GM19328 (cell line): ENCODE data around the gene MAGEA10.
"Not testable (repeated sequence)": the region's sequence is repeated elsewhere in the genome, so short reads cannot be mapped to it uniquely, and the experiment has no call there.

Experiments used
- ATAC-seq: cut with Tn5 transposase; IDR thresholded peaks from one replicate; pipeline ENCODE4 v1.9.1; 2021; ENCODE audit warnings: mild to moderate bottlenecking, moderate library complexity; ENCODE audit not compliant: unreplicated experiment

MAGEA10 gene

DNA sequence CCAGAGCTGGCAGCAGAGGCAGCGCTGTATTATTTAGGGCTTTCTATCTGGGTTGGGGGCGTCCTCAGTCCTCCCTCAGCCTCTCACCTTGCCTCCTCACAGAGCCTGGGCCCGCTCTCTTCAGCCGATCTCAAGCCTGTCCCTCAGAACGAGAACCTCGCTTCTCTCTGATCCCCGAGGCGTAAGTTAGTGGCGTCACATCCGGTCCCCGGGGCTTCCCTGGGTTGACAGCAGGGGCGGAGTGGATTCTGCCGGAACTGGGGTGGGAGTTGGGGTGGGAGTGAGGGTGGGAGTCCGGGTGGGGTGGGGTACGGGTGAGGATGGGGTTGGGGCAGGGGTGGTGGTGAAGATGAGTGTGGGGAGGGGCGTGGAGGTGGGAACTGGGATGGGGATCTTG lies at the start of gene MAGEA10:
MAGEA10 (minus strand) TSS at position 190 of the 397 bp plus-strand sequence. CDS start 2,957 bp downstream, outside the sequence.
- ATAC-seq, result no peak

GRCh38 chrX:152177497-152178269 lies 39.3 kb upstream of the MAGEA10 start:
- ATAC-seq, result no peak

DNA sequence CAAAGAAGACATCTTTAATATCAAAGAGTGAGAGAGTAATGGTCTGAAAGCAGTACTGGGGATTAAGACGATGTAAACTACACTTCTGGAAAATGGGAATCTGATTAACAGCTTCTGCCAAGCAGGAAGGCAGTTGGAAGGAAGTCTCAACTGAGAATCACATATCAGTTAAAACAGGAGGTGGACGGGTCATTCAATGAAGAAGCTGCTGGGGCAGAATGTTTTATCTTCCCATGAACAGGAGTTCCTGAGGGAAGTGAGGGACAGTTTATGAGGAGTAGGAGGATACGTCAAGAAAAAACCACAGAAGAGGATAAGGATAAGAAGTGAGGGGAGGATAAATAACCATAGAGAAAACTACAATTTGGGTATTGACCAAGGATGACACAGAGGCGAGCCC lies 38.7 kb upstream of the MAGEA10 start:
- ATAC-seq, result no peak

DNA sequence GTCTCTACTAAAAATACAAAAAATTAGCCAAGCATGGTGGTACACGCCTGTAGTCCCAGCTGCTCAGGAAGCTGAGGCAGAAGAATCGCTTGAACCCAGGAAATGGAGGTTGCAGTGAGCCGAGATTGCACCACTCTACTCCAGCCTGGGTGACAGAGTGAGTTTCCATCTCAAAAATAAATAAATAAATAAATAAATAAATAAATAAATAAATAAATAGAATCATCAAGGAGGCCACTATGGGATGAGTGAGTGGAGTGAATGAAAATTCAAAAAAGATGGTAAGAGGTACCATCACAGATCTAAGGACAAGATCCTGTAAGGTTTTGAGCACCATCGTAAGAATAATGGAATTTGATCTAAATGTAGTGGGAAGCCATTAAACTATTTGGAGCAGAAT lies 37.5 kb upstream of the MAGEA10 start:
- ATAC-seq, result not testable (repeated sequence)

- not testable (repeated sequence) for ATAC-seq
Measured at GRCh38 chrX:152173923-152174322, 35.5 kb upstream of the MAGEA10 start.

DNA sequence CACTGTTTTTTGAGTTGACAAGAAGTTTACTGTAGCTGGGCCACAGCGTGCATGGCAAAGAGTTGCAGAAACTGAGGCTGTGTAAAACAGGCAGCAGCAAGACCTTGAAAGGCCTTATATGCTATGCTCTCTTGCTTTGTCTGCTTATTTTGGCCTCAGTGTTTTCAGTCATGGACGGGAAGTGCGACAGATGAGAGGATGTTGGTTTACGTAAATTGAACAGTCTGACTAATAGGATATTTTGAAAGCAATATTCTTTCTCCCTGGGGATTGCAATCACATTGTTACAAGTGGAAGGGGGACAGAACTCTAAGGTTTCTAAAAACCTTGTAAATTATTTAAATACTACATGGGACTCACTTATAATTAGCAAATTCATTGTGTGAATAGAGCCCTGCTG lies 32.2 kb upstream of the MAGEA10 start:
- ATAC-seq, result no peak

- ATAC-seq, result no peak
Measured at GRCh38 chrX:152165033-152165743, 26.8 kb upstream of the MAGEA10 start.

- ATAC-seq, result no peak
Measured at GRCh38 chrX:152157042-152157441, 18.7 kb upstream of the MAGEA10 start.

DNA sequence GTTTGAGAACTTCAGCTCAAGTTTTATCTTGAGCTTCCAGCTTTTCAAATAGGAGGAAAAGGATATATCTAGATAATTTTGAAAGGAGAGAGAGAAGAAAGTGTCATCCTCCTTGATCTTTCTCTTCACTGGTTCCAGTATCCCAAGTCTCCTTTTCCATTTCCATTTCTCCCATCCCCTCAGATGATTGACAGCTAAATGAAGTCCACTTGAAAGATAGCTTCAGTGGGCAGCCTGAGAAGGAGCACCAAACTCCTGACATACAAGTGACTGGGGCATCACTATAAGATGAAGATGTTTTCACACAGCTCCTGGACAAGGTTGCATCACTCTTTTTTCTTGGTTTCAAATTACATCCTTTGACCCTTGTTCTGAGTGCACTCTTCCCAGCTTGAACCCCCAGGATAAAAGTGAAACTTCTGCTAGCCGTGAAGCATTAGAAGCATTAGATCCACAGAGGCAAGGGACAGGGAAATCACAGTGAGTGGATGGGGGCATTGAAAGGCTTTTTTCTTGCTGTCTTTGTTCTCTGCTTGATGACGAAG lies 17.5 kb upstream of the MAGEA10 start:
- no peak for ATAC-seq

GRCh38 chrX:152154050-152154449 lies 15.7 kb upstream of the MAGEA10 start:
- ATAC-seq, result no peak

- ATAC-seq, result no peak
Measured at GRCh38 chrX:152151256-152151655, 12.9 kb upstream of the MAGEA10 start.

DNA sequence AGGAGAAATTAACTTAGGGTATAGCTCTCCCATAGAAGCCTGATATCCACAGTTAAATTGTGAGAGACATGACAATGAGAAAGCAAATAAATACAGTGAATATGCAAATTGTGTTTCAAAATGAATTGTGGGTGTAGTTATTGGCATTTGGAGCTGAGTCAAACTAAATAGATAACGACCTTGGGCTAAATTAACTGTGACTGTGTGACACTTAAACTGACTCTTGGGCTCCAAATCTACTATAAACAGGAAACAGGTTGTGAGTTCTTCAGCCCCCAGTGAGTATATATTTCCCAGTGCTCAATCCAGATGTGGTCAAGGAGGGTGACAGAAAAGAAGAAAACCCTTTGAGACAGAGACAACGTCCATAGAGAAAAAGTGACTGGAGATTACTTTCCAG lies 11.3 kb upstream of the MAGEA10 start:
- no peak for ATAC-seq

DNA sequence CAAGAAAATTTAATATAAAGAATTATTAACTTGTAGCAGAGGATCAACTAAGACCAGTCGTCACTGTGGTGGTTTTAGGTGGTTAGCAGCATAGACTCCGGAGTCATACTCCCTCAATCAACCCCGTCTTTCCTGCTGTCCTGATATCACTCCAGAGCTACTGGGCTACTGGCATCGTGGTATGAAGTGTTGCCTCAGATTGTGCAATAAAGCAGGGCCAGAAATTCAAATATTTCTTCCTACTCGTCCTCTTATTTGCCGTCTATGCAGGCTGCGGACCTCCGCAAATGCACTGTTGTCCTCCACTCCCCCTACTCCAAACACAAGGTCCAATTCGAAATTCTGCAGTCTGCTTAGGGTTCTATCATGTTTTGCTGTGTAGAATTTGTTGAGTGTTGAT lies 1.2 kb upstream of the MAGEA10 start:
- ATAC-seq, result no peak

- ATAC-seq, result no peak
Measured at GRCh38 chrX:152137771-152138387, 498 bp downstream of the MAGEA10 start.

- ATAC-seq, result no peak
Measured at GRCh38 chrX:152136312-152136711, 2.1 kb downstream of the MAGEA10 start.

GRCh38 chrX:152131525-152131924 lies 6.9 kb downstream of the MAGEA10 start:
- no peak for ATAC-seq

- ATAC-seq, result not testable (repeated sequence)
Measured at GRCh38 chrX:152129069-152129844, 9.1 kb downstream of the MAGEA10 start.

- ATAC-seq, result no peak
Measured at GRCh38 chrX:152117305-152117704, 21.1 kb downstream of the MAGEA10 start.

- ATAC-seq, result no peak
Measured at GRCh38 chrX:152108527-152108926, 29.9 kb downstream of the MAGEA10 start.

DNA sequence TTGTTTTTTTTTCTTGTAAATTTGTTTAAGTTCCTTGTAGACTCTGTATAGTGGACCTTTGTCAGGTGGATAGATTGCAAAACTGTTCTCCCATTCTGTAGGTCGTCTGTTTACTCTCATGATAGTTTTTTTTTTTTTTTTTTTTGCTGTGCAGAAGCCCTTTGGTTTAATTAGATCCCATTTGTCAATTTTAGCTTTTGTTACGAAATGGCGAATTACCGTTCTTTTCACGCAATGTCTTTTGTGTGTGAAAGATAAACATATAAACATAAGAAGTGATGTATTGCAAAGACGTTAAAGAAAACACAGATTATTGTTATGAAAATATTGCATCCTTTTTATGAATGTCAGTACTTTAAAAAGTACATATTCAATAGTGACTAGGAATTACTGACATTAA lies 34.5 kb downstream of the MAGEA10 start:
- ATAC-seq, result no peak

GRCh38 chrX:152086141-152086540 lies 52.2 kb downstream of the MAGEA10 start:
- no peak for ATAC-seq
